Epithelial cell of proximal tubule (primary cell): Measurements from ENCODE around the gene AHNAK2. TPM values are rescaled to one million over a fixed set of nuclear protein-coding genes. Genes with fewer than 3 reads are reported as not detected.

Source experiments
- DNase-seq: peaks from one replicate; pipeline ENCODE4 v3.0.0-alpha.2; 2011; ENCODE audit warnings: low read depth
- H3K4me3 ChIP-seq: 2 replicates; pipeline ENCODE4 v1.5.1; 2011; ENCODE audit warnings: low read depth, mild to moderate bottlenecking, low read length
- total RNA-seq: library from RNA; depleted of rRNA; stranded (reverse); fragments of >200 nt; gene quantifications from 2 replicates; pipeline ENCODE4 v1.2.3, GENCODE V29; 2015
- TF ChIP-seq, protein P1 (sequence below): conservative IDR thresholded peaks from 2 replicates; pipeline ENCODE4 v1.5.1; 2012; ENCODE audit warnings: low read depth, mild to moderate bottlenecking, low read length

AHNAK2 gene
- total RNA-seq, 1 donor from 2014 or later = 20.8 TPM

DNA sequence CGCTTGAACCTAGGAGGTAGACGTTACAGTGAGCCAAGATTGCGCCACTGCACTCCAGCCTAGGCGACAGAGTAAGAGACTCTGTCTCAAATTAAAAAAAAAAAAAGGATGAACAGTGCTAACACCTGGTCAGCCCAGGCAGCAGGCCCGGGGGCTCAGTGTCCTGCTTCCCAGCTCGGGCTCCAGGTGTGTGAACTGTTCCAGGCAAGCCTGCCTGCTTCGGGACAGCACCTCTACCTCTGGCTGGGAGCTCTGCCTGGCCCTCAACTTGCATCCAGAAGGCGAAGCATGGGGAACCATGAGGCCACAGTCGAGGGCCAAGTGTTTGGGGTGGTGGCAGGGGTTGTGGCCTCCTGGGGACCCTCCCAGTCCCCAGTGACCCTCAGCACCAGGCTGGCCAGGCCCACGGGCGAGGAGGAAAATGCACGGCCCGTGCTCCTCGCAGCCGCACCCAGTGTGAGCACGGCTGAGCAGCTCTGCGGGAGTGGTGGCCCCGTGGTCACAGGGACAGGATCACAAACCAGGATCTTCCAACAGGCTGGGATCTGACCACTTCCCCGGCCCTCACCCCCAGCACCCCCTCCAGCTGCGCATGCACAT lies 27.3 kb upstream of the AHNAK2 start:
- DNase-seq = no peak
- no peak overlapping the region for H3K4me3 ChIP-seq
- TF ChIP-seq, protein P1, sequence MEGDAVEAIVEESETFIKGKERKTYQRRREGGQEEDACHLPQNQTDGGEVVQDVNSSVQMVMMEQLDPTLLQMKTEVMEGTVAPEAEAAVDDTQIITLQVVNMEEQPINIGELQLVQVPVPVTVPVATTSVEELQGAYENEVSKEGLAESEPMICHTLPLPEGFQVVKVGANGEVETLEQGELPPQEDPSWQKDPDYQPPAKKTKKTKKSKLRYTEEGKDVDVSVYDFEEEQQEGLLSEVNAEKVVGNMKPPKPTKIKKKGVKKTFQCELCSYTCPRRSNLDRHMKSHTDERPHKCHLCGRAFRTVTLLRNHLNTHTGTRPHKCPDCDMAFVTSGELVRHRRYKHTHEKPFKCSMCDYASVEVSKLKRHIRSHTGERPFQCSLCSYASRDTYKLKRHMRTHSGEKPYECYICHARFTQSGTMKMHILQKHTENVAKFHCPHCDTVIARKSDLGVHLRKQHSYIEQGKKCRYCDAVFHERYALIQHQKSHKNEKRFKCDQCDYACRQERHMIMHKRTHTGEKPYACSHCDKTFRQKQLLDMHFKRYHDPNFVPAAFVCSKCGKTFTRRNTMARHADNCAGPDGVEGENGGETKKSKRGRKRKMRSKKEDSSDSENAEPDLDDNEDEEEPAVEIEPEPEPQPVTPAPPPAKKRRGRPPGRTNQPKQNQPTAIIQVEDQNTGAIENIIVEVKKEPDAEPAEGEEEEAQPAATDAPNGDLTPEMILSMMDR = no peak

DNA sequence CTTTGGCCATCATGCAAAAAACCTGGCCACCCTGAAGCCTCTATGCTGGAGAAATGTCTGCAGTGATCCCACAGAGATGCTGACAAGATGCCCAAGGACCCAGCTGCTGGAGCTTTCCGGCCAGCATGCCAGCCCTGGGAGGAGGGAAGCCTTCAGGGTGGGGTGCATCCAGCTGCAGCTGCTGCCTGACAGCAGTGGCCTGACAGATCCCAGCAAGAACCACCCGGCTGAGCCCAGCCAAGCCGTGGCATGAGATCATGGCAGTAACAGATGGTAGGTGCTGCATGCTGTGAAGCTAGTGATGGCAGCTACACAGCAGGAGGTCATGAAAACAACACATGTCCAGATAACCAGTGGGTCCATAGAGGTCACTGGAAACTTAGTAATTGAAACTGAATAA lies 21.2 kb upstream of the AHNAK2 start:
- TF ChIP-seq, protein P1 = no peak
- H3K4me3 ChIP-seq = no peak overlapping the region
- DNase-seq = no peak

DNA sequence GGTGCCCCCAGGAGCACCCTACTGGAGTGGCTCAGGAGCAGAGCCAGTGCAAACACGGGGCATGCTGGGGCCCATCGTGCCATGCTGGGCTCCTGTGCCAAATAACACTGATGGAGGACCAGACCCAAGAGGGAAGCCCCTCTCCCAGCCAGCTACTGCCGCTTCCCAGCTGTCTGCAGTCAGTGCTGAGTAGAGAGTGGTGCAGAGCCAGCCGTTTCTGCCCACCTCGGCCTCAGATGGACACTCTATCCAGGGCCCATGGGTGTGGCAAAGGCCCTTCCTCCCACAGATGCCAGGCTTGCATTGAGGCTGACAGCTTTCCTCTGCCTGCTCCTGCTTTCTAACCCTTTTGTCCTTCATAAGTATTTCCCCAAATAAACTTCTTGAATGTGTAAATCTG lies 20.6 kb upstream of the AHNAK2 start:
- H3K4me3 ChIP-seq = no peak overlapping the region
- no peak for DNase-seq
- TF ChIP-seq, protein P1 = no peak

DNA sequence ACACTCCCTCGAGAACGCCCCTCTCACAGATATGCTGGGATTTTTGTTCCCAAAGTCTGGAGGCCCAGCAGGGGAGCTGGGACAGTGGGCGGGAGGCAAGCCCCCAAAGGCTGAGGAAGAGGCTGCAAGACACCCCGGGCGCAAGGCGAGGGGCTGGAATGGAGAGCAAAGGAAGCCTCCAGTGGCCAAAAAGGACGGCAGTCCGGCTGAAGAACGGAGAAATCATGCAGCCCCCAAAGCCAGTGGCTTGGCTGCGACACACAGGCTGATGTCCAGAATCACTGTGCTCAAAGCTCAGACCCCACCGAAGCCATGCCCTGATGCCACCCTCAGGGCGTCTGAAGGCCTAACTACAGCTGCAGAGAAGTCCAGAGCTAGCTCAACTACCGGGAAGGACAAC lies 18.3 kb upstream of the AHNAK2 start:
- TF ChIP-seq, protein P1 = no peak
- H3K4me3 ChIP-seq = no peak overlapping the region
- no peak for DNase-seq

DNA sequence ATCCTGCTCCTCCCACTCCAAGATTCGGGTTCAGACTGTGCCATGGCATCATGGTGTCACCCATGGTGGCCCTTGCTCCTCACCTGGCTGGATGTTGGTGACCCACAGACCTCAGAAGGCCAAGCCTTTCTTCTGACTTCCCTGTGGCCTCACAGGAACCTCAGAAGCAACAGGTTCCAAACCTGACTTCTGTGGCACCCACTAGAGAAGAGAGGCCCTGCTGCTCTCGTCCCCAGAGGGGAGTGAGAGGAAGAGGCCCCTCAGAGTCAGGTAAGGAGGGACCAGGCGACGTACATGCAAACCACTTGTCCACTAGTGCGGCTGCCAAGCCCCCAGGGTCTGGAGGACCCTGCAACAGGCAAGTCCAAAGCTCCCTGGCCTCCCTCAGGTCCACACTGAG lies 17.9 kb upstream of the AHNAK2 start:
- no peak overlapping the region for H3K4me3 ChIP-seq
- DNase-seq = no peak
- TF ChIP-seq, protein P1 = no peak

DNA sequence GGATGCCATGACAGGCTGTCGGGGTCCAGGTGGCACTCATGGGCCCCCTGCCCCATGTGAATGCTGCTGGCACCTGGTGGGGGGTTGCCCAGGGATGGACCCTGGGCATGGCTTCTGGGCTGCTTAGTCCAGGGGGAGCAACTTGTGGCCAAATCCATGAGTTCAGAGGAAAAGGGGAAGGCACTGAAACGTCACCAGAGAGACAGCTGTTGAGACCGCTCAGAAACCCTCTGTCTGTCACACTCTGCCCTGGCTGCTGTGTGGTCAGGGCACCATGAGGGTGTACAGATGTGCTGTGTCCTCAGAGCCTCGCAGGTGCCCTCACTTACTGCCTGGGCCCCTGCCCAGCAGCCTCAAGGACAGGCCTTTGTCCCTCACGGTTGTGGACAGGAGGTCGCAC lies 16.8 kb upstream of the AHNAK2 start:
- TF ChIP-seq, protein P1 = no peak
- H3K4me3 ChIP-seq = no peak overlapping the region
- DNase-seq = no peak
